OCI-LY3 (cell line): Measurements from ENCODE around the gene GOLT1B.

Experiments
- H2AFZ ChIP-seq: fragments of 200-600, 300-600 bp; shearing (Covaris generic); 2 replicates; pipeline ENCODE4 v1.6.0; 2014; ENCODE audit warnings: antibody characterized with exemption, low read depth, low read length
- H3K27ac ChIP-seq: fragments of 200-600, 300-600 bp; sonication (generic); 2 replicates; pipeline ENCODE4 v1.5.1; 2014; ENCODE audit warnings: mild to moderate bottlenecking, low read length, moderate library complexity, mixed read lengths
- H3K27me3 ChIP-seq: fragments of 200-600, 300-600 bp; sonication (generic); 2 replicates; pipeline ENCODE4 v1.6.1; 2014; ENCODE audit warnings: low read depth, low read length, mixed read lengths
- H3K36me3 ChIP-seq: fragments of 200-600, 300-600 bp; sonication (generic); replicated peaks from 2 replicates; pipeline ENCODE3; 2014; ENCODE audit warnings: low read depth, low read length, mixed read lengths
- H3K4me1 ChIP-seq: fragments of 300-600, 200-600 bp; sonication (generic); 2 replicates; pipeline ENCODE4 v1.6.1; 2014; ENCODE audit warnings: low read length, mixed read lengths
- H3K4me2 ChIP-seq: fragments of 200-600, 300-600 bp; sonication (generic); 2 replicates; pipeline ENCODE4 v1.6.1; 2014; ENCODE audit warnings: low read length, mixed read lengths
- H3K4me3 ChIP-seq: fragments of 300-600, 200-600 bp; sonication (generic); 2 replicates; pipeline ENCODE4 v1.5.1; 2014; ENCODE audit warnings: antibody characterized with exemption, mild to moderate bottlenecking, low read length, moderate library complexity
- H3K79me2 ChIP-seq: fragments of 300-600, 200-600 bp; shearing (Covaris generic); 2 replicates; pipeline ENCODE4 v1.6.1; 2014; ENCODE audit warnings: mild to moderate bottlenecking, low read length, mixed read lengths
- H3K9ac ChIP-seq: fragments of 300-600, 200-600 bp; shearing (Covaris generic); 2 replicates; pipeline ENCODE4 v1.6.0; 2014; ENCODE audit warnings: mild to moderate bottlenecking, low read length, moderate library complexity
- H3K9me3 ChIP-seq: fragments of 200-600, 300-600 bp; shearing (Covaris generic); 2 replicates; pipeline ENCODE4 v1.6.1; 2014; ENCODE audit warnings: low read length, mixed read lengths; ENCODE audit not compliant: insufficient read depth
- H4K20me1 ChIP-seq: fragments of 200-600, 300-600 bp; sonication (generic); 2 replicates; pipeline ENCODE4 v1.6.1; 2016; ENCODE audit warnings: low read length, mixed read lengths; ENCODE audit not compliant: insufficient read depth
- EZH2phosphoT487 ChIP-seq: fragments of 200-600 bp; shearing (Covaris generic); IDR thresholded peaks from 2 replicates; pipeline ENCODE4 v1.6.1; 2018; ENCODE audit warnings: antibody characterized with exemption, mixed run types, low read depth
- TF ChIP-seq, protein P1 (sequence below): fragments of 200-600, 300-600 bp; sonication (generic); IDR thresholded peaks from 2 replicates; pipeline ENCODE4 v1.5.1; 2014; ENCODE audit warnings: antibody characterized with exemption, low read length, low read depth

Gene GOLT1B, protein sequence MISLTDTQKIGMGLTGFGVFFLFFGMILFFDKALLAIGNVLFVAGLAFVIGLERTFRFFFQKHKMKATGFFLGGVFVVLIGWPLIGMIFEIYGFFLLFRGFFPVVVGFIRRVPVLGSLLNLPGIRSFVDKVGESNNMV

DNA sequence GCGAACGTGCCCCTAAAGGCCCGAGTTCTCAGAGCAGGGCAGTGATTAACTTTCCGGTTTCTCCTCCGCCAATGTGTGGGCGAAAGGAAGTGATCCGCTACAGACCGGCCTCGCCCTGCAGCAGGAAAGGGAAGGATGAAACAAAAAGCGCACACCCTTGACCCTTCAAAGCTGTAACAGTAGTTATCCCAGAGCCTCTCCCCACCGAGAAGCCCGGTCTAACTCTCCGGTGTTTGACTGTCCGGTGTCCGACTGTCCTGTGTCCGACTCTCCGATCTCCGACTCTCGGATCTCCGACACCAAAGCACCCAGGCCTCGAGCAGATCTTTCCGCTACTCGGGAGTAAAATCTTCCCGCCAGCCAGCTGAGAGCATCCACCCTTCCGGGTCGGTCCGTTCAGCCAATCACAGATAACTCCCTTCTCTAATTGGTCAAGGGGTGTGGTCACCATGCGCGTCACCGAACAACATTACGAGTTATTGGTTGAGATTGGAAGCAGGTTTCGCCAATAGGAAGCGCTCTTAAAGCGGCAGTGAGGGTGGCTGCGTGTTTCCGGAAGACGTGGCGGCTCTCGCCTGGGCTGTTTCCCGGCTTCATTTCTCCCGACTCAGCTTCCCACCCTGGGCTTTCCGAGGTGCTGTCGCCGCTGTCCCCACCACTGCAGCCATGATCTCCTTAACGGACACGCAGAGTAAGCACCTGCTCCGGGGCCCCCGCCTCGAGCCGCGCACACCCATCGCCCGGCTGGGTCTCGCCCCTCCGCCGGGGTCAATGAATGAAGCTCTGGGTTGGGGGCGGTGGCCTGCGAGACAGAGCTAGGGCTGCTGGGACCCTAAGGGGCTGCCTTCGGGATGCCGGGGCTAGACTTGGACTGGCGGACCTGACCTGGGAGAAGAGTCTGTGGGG is at the start of gene GOLT1B, which contains the start of gene RECQL:
TSS of gene GOLT1B (plus strand) at position 532 of the 906 bp plus-strand sequence. CDS start at position 667, 135 bp downstream.
TSS of gene RECQL (minus strand) at position 378 of the 906 bp plus-strand sequence. CDS start 2,065 bp downstream, outside the sequence.
- no peaks in the 10 kb centered on the region for H3K9me3 ChIP-seq
- H2AFZ ChIP-seq: peak within 1 kb of the TSS; percentile 85
- peaks cover 64% of the 10 kb centered on the region for H3K79me2 ChIP-seq
- peaks cover 21% of the 10 kb centered on the region for H3K36me3 ChIP-seq
- peak within 1 kb of the TSS; percentile 94 for H3K9ac ChIP-seq
- H4K20me1 ChIP-seq: peaks cover 7% of the 10 kb centered on the region; the same call in 1 of the 2 replicates
- TF ChIP-seq EZH2phosphoT487: no peak
- TF ChIP-seq, protein P1, sequence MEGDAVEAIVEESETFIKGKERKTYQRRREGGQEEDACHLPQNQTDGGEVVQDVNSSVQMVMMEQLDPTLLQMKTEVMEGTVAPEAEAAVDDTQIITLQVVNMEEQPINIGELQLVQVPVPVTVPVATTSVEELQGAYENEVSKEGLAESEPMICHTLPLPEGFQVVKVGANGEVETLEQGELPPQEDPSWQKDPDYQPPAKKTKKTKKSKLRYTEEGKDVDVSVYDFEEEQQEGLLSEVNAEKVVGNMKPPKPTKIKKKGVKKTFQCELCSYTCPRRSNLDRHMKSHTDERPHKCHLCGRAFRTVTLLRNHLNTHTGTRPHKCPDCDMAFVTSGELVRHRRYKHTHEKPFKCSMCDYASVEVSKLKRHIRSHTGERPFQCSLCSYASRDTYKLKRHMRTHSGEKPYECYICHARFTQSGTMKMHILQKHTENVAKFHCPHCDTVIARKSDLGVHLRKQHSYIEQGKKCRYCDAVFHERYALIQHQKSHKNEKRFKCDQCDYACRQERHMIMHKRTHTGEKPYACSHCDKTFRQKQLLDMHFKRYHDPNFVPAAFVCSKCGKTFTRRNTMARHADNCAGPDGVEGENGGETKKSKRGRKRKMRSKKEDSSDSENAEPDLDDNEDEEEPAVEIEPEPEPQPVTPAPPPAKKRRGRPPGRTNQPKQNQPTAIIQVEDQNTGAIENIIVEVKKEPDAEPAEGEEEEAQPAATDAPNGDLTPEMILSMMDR: no peak
- H3K4me2 ChIP-seq: peak within 1 kb of the TSS; percentile 94
- peak within 1 kb of the TSS; percentile 72 for H3K27ac ChIP-seq
- peak within 1 kb of the TSS; percentile 99 for H3K4me3 ChIP-seq
- H3K27me3 ChIP-seq: no peaks in the 10 kb centered on the region
- H3K4me1 ChIP-seq: peaks cover 18% of the 10 kb centered on the region

DNA sequence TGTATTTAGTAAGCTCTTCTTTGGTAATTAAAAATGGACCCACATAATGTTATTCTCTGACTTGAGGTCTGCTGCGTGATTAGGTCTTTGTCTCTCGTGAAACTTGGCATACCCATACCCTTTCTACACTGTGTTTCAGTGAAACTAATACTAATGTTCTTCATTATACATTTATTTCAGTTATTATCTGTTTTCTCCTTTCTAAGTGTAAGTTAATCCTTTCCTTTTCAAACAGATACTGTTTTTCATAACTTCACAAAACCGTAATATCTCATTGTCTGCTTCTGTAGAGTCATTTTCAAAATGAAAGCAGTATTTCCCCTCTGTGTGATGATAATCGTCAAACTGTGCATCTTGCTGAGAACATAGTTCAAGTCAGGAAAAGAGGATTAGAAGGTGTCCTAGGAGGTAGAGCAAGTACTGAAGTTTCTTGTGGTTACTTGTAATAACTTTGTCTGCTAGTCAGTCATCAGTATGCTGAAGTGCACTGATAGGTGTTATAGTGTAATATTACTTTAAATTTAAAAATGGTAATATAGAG is 48.2 kb upstream of the GOLT1B start:
- H2AFZ ChIP-seq: no peak overlapping the region
- H3K27me3 ChIP-seq: no peaks in the 10 kb centered on the region
- TF ChIP-seq, protein P1: no peak
- no peak for TF ChIP-seq EZH2phosphoT487
- peak overlapping the region; percentile 7; the same call in 1 of the 2 replicates for H3K9ac ChIP-seq
- no peaks in the 10 kb centered on the region for H3K9me3 ChIP-seq
- H4K20me1 ChIP-seq: no peaks in the 10 kb centered on the region
- peaks cover 15% of the 10 kb centered on the region for H3K4me1 ChIP-seq
- H3K4me2 ChIP-seq: peak overlapping the region; percentile 67
- H3K4me3 ChIP-seq: peak overlapping the region; percentile 26
- peaks cover 25% of the 10 kb centered on the region for H3K36me3 ChIP-seq
- H3K79me2 ChIP-seq: no peaks in the 10 kb centered on the region
- peak overlapping the region; percentile 37; the same call in 1 of the 2 replicates for H3K27ac ChIP-seq

DNA sequence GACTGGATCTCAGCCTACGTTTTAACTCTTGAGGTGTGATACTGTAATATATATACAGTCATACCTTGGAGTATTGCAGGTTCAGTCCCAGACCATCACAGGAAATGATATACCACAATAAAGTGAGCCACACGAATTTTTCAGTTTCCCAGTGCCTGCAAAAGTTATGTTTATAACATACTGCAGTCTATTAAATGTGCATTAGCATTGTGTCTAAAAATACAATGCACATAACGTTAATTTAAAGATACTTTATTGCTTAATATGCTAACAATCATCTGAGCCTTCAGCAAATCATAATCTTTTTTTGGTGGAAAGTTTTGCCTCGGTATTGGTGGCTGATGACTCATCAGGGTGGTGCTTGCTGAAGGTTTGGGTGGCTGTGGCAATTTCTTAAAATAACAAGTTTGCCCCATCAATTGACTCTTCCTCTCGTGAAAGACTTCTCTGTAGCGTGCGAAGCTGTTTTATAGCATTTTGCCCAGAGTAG is 45.3 kb upstream of the GOLT1B start:
- Histone ChIP-seq H3K4me1 (peaks cover 15% of the 10 kb centered on the region), H3K79me2 (no peaks in the 10 kb centered on the region), H2AFZ (no peak overlapping the region), H3K4me2 (no peak overlapping the region), H3K9me3 (no peaks in the 10 kb centered on the region), H3K27me3 (no peaks in the 10 kb centered on the region), H3K36me3 (peaks cover 25% of the 10 kb centered on the region), H3K9ac (no peak overlapping the region), H4K20me1 (no peaks in the 10 kb centered on the region), H3K27ac (no peak overlapping the region), H3K4me3 (no peak overlapping the region)
- TF ChIP-seq EZH2phosphoT487: no peak
- TF ChIP-seq, protein P1: no peak
